ENCODE results near the gene COL18A1. TPM values are rescaled to one million over a fixed set of nuclear protein-coding genes. Genes with fewer than 3 reads are reported as not detected.
"Not testable (repeated sequence)": the region's sequence is repeated elsewhere in the genome, so short reads cannot be mapped to it uniquely, and the experiment has no call there.

Gene COL18A1
- total RNA-seq, 1 experiment from 2014 or later: 3.7 TPM

DNA sequence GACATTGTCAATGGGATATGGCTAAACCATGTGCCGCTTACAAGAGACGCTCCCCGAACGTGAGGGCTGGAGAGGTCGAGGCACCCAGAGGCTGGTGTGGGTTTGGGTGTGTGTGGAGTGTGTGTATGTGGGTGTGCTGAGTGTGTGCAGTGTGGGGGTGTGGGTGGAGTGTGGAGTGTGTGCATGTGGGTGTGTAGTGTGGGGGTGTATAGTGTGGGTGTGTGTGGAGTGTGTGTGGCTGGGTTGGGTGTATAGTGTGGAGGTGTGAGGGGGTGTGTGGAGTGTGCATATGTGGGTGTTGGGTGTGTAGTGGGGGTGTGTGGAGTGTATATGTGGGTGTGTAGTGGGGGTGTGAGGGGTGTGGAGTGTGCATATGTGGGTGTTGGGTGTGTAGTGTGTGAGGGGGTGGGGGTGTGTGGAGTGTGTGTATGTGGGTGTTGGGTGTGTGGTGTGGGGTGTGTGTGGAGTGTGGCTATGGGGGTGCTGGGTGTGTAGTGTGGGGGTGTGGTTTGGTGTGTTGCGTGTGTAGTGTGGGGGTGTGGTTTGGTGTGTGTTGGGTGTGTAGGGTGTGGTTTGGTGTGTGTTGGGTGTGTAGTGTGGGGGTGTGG is 95.1 kb downstream of the COL18A1 start:
- DNase-seq (ENCODE audit: extremely low read depth, low read depth): no peak

DNA sequence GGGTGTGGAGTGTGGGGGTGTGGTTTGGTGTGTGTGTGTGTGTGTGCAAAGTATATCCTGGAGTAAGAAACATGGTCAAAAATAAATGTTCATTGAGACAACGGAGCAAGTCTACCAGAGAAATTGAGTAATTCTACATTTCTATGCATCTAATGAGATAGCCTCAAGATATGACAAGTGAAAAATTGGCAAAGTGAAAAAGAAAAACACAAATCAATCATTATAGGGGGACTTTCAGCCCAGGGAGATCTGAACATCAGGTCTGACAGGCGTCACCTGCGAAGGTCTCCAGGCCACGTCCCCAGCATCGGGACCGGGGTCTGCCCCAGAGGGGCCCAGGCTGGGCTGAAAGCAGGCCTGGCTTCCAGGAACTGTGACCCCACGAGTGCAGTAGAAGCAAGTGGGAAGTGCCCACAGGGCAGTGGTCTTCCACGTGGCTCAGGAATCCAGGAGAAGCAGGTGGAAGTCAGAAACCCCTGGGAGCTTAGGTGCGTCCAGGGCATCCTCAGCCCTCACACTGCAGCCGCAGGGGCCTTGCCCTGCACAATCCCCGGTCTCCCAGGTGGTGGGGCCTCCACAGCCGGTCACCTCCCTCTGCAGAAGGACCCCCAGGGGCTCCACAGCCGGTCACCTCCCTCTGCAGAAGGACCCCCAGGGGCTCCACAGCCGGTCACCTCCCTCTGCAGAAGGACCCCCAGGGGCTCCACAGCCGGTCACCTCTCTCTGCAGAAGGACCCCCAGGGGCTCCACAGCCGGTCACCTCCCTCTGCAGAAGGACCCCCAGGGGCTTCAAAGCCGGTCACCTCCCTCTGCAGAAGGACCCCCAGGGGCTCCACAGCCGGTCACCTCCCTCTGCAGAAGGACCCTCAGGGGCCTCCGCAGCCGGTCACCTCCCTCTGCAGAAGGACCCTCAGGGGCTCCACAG is 96.4 kb downstream of the COL18A1 start:
- DNase-seq (ENCODE audit: extremely low read depth, low read depth): not testable (repeated sequence)

DNA sequence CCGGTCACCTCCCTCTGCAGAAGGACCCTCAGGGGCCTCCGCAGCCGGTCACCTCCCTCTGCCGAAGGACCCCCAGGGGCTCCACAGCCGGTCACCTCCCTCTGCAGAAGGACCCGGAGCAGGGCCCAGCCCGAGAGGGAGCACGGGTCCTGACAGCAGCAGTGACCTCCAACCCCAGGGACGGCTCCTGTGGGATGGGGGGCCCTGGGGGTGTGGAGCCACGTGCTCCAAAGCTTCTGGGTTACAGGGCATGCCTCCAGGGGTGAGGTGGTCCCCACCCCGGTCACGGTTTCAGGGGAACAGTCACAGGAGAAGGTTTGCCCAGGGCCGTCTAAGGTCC is 97.0 kb downstream of the COL18A1 start:
- DNase-seq (ENCODE audit: extremely low read depth, low read depth): no peak

DNA sequence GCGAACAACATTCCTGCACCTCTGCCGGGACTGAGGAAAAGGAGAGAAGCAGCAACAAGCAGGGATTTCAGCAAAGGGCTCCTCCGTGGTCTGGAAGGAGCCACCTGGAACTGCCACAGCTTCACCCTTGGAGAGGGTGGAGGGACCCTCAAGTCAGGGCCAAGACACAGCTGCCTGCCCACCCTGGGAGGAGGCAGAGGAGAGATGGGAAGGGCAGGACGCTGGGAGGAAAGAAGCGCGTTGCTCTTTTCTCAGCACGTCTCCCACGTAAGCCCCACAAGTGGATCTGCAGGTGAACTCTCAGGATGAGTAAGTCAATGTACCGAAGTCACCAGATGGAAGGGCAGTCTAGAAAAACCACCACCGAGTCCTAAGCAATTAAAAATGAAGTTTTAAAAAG is 97.6 kb downstream of the COL18A1 start:
- no peak for DNase-seq (ENCODE audit: extremely low read depth, low read depth)

DNA sequence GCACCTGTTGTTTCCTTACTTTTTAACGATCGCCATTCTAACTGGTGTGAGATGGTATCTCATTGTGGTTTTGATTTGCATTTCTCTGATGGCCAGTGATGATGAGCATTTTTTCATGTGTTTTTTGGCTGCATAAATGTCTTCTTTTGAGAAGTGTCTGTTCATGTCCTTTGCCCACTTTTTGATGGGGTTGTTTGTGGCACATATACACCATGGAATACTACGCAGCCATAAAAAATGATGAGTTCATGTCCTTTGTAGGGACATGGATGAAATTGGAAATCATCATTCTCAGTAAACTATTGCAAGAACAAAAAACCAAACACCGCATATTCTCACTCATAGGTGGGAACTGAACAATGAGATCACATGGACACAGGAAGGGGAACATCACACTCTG is 98.3 kb downstream of the COL18A1 start:
- not testable (repeated sequence) for DNase-seq (ENCODE audit: extremely low read depth, low read depth)

DNA sequence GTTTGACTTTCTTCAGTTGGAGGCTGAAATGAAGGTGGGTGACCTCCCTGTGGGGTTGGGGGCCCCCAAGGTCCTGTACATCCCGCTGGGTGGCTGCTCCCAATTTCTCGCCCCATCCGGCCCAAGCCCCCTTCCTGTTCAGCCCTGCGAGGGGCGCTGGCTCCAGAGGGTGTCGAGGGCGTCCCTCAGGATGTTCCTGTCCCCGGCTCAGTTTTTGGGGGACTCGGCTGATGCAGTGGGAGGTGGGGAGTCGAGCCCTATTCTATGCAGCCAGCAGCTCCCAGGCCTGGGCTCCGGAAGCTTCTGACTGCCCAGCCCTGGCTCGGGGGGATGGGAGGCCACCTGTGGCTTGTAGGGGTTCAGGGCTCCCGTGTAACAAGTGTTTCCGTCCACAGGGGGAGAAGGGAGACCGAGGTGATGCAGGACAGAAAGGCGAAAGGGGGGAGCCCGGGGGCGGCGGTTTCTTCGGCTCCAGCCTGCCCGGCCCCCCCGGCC is 99.1 kb downstream of the COL18A1 start:
- no peak for DNase-seq (ENCODE audit: extremely low read depth, low read depth)

- no peak for DNase-seq (ENCODE audit: extremely low read depth, low read depth)
Observed at GRCh38 chr21:45504516-45505415, 99.8 kb downstream of the COL18A1 start.

DNA sequence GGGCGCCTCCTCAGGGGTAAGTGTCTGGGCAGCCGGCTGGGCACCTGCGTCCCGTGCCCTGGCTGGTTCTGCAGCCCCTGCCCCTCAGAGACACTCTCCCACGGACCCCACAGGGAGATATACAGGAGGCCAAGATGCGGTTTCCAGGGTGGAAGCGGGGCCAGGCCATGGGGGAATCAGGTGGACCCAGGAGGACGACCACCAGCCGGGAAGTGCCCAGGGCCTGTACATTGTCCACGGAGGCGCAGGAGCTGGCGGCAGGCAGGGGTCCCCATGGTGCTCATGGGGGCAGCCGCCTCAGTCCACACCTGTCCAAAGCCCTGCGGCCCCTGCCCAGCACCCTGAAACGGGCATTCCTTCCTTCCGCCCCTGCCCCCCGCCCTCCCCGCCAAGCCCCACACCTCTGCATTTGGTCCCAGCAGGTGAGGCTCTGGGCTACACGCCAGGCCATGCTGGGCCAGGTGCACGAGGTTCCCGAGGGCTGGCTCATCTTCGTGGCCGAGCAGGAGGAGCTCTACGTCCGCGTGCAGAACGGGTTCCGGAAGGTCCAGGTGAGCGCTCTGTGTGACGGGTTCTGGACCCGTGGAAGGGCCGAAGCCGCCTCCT is 100.6 kb downstream of the COL18A1 start:
- no peak for DNase-seq (ENCODE audit: extremely low read depth, low read depth)

GRCh38 chr21:45506241-45506817 is 101.4 kb downstream of the COL18A1 start:
- no peak for DNase-seq (ENCODE audit: extremely low read depth, low read depth)

GRCh38 chr21:45506836-45507522 is 102.0 kb downstream of the COL18A1 start:
- DNase-seq (ENCODE audit: extremely low read depth, low read depth): no peak

DNA sequence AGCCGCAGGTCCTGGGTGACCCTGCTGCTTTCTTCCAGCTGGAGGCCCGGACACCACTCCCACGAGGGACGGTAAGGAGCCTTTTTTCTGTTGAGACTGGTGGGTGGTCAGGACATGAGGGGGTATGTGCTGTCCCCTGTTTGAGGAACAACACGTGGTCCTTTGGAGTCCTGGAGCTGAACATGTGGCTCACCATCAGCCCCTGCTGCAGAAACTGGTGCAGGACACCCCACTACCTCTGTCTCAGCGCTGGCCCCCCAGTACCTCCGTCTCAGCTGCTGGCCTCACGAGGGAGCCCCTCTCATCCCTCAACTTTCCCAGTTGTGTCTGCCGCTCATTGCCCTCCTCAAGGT is 102.5 kb downstream of the COL18A1 start:
- no peak for DNase-seq (ENCODE audit: extremely low read depth, low read depth)

DNA sequence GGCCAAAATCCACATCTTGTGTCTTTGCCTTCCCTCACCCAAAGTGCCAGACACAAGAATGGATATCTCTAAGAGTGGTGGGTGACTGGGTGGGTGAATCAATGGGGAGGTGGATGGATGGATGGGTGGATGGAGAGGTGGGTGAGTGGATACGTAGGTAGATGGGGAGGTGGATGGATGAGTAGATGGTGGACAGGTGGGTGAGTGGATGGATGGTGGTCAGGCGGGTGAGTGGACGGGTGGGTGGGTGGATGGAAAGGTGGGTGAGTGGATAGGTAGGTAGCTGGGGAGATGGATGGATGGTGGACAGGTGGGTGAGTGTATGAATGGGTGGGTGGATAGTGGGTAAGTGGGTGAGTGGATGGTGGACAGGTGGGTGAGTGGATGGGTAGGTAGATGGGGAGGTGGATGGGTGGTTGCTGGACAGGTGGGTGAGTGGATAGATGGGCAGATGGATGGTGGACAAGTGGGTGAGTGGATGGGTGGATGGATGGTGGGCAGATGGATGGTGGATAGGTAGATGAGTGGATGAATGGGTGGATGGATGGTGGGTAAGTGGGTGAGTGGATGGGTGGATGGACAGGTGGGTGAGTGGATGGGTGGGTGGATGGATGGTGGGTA is 103.0 kb downstream of the COL18A1 start:
- no peak for DNase-seq (ENCODE audit: extremely low read depth, low read depth)

DNA sequence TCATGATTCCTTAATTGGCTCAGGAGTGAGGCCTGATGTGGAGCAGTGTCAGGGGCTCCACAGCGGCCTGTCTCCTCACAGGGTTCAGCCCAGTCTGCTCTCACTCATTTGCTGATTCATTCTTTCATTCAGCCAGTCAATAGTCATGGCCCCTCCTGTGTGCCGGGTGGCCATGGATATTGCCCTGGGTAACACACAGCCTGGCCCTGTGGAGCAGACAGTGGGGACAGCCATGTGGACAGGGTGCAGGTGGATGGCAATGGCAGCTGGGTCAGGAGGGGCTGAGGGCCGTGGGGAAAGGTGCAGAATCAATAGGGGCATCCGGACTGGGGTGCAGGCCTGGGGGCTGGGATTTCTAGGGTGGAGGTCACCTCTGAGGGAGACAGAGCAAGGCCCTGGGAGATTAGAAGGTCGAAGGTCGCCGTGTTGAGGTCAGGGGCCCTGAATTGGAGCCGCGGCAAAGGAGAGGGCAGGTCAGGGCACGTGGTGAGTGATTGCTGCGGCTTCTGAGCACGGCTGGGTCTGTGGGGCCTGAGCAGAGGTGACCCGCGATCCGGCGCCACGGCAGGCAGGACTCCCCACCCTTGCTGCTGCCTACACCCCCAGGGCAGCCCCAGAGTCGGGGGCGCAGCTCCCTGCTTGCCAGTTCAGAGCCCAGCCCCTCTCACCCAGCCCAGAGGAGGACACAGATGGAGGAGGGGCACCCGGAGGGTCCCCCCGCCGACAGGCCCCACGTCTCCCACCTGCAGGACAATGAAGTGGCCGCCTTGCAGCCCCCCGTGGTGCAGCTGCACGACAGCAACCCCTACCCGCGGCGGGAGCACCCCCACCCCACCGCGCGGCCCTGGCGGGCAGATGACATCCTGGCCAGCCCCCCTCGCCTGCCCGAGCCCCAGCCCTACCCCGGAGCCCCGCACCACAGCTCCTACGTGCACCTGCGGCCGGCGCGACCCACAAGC is 103.9 kb downstream of the COL18A1 start:
- no peak for DNase-seq (ENCODE audit: extremely low read depth, low read depth)

DNA sequence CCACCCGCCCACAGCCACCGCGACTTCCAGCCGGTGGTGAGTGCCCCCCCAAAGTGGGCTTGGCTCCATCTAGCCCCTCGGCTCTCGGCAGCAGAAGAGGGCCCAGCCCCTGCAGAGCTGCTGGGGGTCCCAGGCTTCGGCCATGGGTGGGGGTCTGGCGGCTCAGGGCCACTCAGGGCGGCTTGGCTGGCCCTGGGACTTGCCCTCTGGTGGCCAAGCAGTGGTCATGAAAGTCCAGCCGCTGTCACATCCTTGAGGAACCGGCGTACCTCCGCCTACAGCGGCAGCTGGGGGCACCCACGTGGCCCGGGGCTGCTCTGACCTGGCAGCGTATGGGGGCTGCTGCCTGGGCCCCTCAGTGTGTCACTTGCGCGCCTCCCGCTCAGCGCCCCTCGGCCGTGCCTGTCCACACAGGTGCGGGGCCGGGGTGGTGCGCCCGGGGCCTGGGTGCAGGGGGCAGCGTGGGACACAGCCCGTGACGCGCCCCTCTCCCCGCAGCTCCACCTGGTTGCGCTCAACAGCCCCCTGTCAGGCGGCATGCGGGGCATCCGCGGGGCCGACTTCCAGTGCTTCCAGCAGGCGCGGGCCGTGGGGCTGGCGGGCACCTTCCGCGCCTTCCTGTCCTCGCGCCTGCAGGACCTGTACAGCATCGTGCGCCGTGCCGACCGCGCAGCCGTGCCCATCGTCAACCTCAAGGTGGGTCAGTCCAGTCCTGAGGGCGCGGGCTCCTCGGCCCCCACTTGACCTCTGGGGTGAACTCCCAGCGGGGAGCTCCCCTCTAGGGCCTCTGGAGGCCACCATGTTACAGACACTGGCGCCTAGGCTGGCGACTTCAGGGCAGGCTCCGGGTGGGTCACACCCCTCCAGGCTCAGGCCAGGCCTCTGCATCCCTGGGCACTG is 104.9 kb downstream of the COL18A1 start:
- DNase-seq (ENCODE audit: extremely low read depth, low read depth): no peak

DNA sequence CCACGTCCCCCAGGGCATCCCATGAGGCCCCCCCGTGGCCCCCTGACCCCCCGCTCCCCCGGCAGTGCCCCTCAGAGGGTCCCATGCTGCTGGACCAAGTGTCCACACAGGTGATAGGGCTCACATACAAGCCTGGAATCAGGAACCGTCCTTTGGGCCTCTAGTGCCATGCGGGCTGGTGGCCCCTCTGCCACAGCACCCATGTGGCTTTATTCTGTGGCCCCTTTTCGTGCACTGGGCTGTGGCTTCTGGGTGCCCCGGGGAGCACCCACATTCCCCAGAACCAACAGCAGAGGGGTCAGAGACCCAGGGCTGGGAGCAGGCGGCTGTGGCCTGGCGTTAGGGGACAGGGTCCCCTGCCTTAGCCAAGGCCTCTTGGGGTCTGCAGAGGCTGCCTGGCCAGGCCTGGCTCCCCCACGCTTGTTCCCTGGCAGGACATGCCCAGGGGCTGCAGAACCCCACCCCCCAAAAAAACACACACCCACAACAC is 105.5 kb downstream of the COL18A1 start:
- no peak for DNase-seq (ENCODE audit: extremely low read depth, low read depth)

DNA sequence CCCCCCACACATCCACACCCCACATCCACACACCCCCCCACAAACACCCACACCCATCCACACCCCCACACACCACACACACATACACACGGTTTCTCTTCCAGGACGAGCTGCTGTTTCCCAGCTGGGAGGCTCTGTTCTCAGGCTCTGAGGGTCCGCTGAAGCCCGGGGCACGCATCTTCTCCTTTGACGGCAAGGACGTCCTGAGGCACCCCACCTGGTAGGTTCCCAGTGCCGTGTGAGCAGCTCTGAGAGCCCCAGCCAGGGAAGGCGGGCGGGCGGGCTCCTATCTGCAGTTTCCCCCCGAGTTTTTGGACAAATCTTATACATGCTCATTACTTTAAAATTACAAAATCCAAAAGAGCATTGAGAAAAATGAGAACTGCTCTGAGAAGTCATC is 106.0 kb downstream of the COL18A1 start:
- DNase-seq (ENCODE audit: extremely low read depth, low read depth): no peak

Data from NCI-H460 (cell line).